GM19238 (cell line): ENCODE results near the gene NPFF.

ENCODE experiments used
- DNase-seq: peaks from one replicate; pipeline ENCODE4 v3.0.0; 2011; ENCODE audit warnings: low spot score; ENCODE audit not compliant: insufficient read length

Gene NPFF

GRCh38 chr12:53514628-53515290 lies 7.5 kb upstream of the NPFF start:
- DNase-seq, result no peak

GRCh38 chr12:53513712-53514410 lies 6.6 kb upstream of the NPFF start:
- DNase-seq, result no peak

- no peak for DNase-seq
Observed at GRCh38 chr12:53510181-53510812, 3.0 kb upstream of the NPFF start.

GRCh38 chr12:53508534-53509170 lies 1.4 kb upstream of the NPFF start:
- peak; percentile 66 for DNase-seq

- no peak for DNase-seq
Observed at GRCh38 chr12:53507603-53507885, 260 bp upstream of the NPFF start.

GRCh38 chr12:53506450-53506785 lies 866 bp downstream of the NPFF start:
- no peak for DNase-seq

GRCh38 chr12:53505555-53506449 lies 1.5 kb downstream of the NPFF start:
- DNase-seq, result no peak

GRCh38 chr12:53505086-53505485 lies 2.2 kb downstream of the NPFF start:
- DNase-seq, result no peak

- no peak for DNase-seq
Observed at GRCh38 chr12:53504004-53504920, 3.0 kb downstream of the NPFF start.

- no peak for DNase-seq
Observed at GRCh38 chr12:53502983-53503728, 4.1 kb downstream of the NPFF start.

- no peak for DNase-seq
Observed at GRCh38 chr12:53502331-53502730, 5.0 kb downstream of the NPFF start.

GRCh38 chr12:53501615-53502181 lies 5.6 kb downstream of the NPFF start:
- no peak for DNase-seq

GRCh38 chr12:53500776-53501614 lies 6.3 kb downstream of the NPFF start, which contains the start of gene TARBP2:
TSS of gene TARBP2 (plus strand) at chr12:53501283. CDS start at chr12:53501409, 126 bp downstream.
- DNase-seq, result peak; percentile 87

- no peak for DNase-seq
Observed at GRCh38 chr12:53500142-53500775, 7.0 kb downstream of the NPFF start.

- no peak for DNase-seq
Observed at GRCh38 chr12:53499266-53500141, 7.8 kb downstream of the NPFF start, which contains the start of gene MAP3K12. TSS of gene MAP3K12 (minus strand) at chr12:53499458. CDS start at chr12:53487391, 12,067 bp downstream.

GRCh38 chr12:53498235-53498630 lies 9.1 kb downstream of the NPFF start:
- no peak for DNase-seq

GRCh38 chr12:53497461-53497860 lies 9.8 kb downstream of the NPFF start:
- no peak for DNase-seq
